H9 (cell line): ENCODE data around the gene CSNK2A2. TPM values are rescaled to one million over a fixed set of nuclear protein-coding genes. Genes with fewer than 3 reads are reported as not detected.

ENCODE experiments used
- DNase-seq: peaks from one replicate; pipeline ENCODE4 v3.0.0-alpha.2; 2017
- H2AFZ ChIP-seq: one replicate; pipeline ENCODE4 v1.6.1; 2013; ENCODE audit warnings: mild to moderate bottlenecking, low read length, control low read depth, moderate library complexity
- H2AK5ac ChIP-seq: 2 replicates; pipeline ENCODE4 v1.6.1; 2013; ENCODE audit warnings: low read length, control low read depth, mixed read lengths; ENCODE audit not compliant: insufficient read length
- H2BK120ac ChIP-seq: one replicate; pipeline ENCODE4 v1.6.1; 2013; ENCODE audit warnings: low read depth, mild to moderate bottlenecking, low read length, control low read depth, inconsistent platforms; ENCODE audit not compliant: poor library complexity, severe bottlenecking
- H2BK12ac ChIP-seq: 2 replicates; pipeline ENCODE4 v1.6.1; 2013; ENCODE audit warnings: low read length, control low read depth, mixed read lengths, low read depth; ENCODE audit not compliant: insufficient read length
- H2BK15ac ChIP-seq: 2 replicates; pipeline ENCODE4 v1.6.1; 2013; ENCODE audit warnings: low read depth, low read length, control low read depth
- H2BK20ac ChIP-seq: one replicate; pipeline ENCODE4 v1.6.1; 2013; ENCODE audit warnings: low read depth, mild to moderate bottlenecking, low read length, control low read depth, inconsistent platforms; ENCODE audit not compliant: poor library complexity, severe bottlenecking
- H2BK5ac ChIP-seq: 2 replicates; pipeline ENCODE4 v1.6.1; 2013; ENCODE audit warnings: low read length, control low read depth, mixed read lengths; ENCODE audit not compliant: insufficient read length
- H3K14ac ChIP-seq: 2 replicates; pipeline ENCODE4 v1.6.1; 2013; ENCODE audit warnings: low read length, control low read depth; ENCODE audit not compliant: insufficient read depth
- H3K18ac ChIP-seq: 2 replicates; pipeline ENCODE4 v1.6.1; 2013; ENCODE audit warnings: low read depth, mild to moderate bottlenecking, mixed read lengths, low read length, control low read depth; ENCODE audit not compliant: insufficient read length
- H3K23ac ChIP-seq: 2 replicates; pipeline ENCODE4 v1.6.1; 2013; ENCODE audit warnings: low read length, control low read depth, mixed read lengths, low read depth; ENCODE audit not compliant: insufficient read length
- H3K23me2 ChIP-seq: 2 replicates; pipeline ENCODE4 v1.6.1; 2013; ENCODE audit warnings: low read depth, mild to moderate bottlenecking, mixed read lengths, low read length, control low read depth; ENCODE audit not compliant: insufficient read length, poor library complexity, severe bottlenecking
- H3K27ac ChIP-seq: 2 replicates; pipeline ENCODE4 v1.5.1; 2013; ENCODE audit warnings: low read length, control low read depth, mixed read lengths, low read depth; ENCODE audit not compliant: insufficient read length
- H3K27me3 ChIP-seq: 2 replicates; pipeline ENCODE4 v1.6.1; 2013; ENCODE audit warnings: low read length, control low read depth, inconsistent platforms; ENCODE audit not compliant: insufficient read depth
- H3K4ac ChIP-seq: 2 replicates; pipeline ENCODE4 v1.6.1; 2013; ENCODE audit warnings: low read depth, mild to moderate bottlenecking, control low read depth, inconsistent platforms, low read length, moderate library complexity
- H3K4me1 ChIP-seq: 2 replicates; pipeline ENCODE4 v1.6.1; 2013; ENCODE audit warnings: low read length, control low read depth, inconsistent platforms; ENCODE audit not compliant: insufficient read depth
- H3K4me2 ChIP-seq: 2 replicates; pipeline ENCODE4 v1.6.1; 2013; ENCODE audit warnings: low read length, control low read depth, mixed read lengths; ENCODE audit not compliant: insufficient read length, insufficient read depth
- H3K56ac ChIP-seq: 2 replicates; pipeline ENCODE4 v1.6.1; 2013; ENCODE audit warnings: low read depth, mild to moderate bottlenecking, mixed read lengths, low read length, control low read depth; ENCODE audit not compliant: insufficient read length
- H3K79me1 ChIP-seq: 2 replicates; pipeline ENCODE4 v1.6.1; 2013; ENCODE audit warnings: low read depth, mild to moderate bottlenecking, moderate library complexity, low read length, control low read depth, inconsistent platforms; ENCODE audit not compliant: insufficient read depth, poor library complexity, severe bottlenecking
- H3K79me2 ChIP-seq: 2 replicates; pipeline ENCODE4 v1.6.1; 2013; ENCODE audit warnings: low read length, control low read depth, inconsistent platforms; ENCODE audit not compliant: insufficient read depth
- H3K9ac ChIP-seq: 2 replicates; pipeline ENCODE4 v1.6.1; 2013; ENCODE audit warnings: low read length, control low read depth, mixed read lengths; ENCODE audit not compliant: insufficient read length; ENCODE audit errors: extremely low read depth
- H3K9me3 ChIP-seq: one replicate; pipeline ENCODE4 v1.6.1; 2013; ENCODE audit warnings: low read depth, low read length, inconsistent platforms; ENCODE audit not compliant: control insufficient read depth
- H3T11ph ChIP-seq: one replicate; pipeline ENCODE4 v1.6.1; 2013; ENCODE audit warnings: mild to moderate bottlenecking, low read length, control low read depth, inconsistent platforms
- H4K20me1 ChIP-seq: one replicate; pipeline ENCODE4 v1.6.1; 2013; ENCODE audit not compliant: control insufficient read depth, insufficient read length, insufficient read depth
- H4K5ac ChIP-seq: 2 replicates; pipeline ENCODE4 v1.6.1; 2013; ENCODE audit warnings: low read depth, mild to moderate bottlenecking, mixed read lengths, low read length, control low read depth; ENCODE audit not compliant: insufficient read length
- H4K8ac ChIP-seq: replicated peaks from 2 replicates; pipeline ENCODE4 v1.6.1; 2013; ENCODE audit warnings: low read length, control low read depth, mixed read lengths, low read depth; ENCODE audit not compliant: insufficient read length
- H4K91ac ChIP-seq: 2 replicates; pipeline ENCODE4 v1.6.1; 2013; ENCODE audit warnings: low read depth, mild to moderate bottlenecking, moderate library complexity, mixed read lengths, low read length, control low read depth; ENCODE audit not compliant: insufficient read length
- H3K27ac Mint-ChIP-seq, 3 experiments: 2 replicates in 2 of 3; 3 replicates in 1 of 3; pipeline ENCODE4 v1.8.0; 2020 to 2021; ENCODE audit warnings: mixed read lengths in 3 of 3, mild to moderate bottlenecking in 1 of 3, moderate library complexity in 1 of 3
- H3K27me3 Mint-ChIP-seq: 2 replicates; pipeline ENCODE4 v1.8.0; 2021; ENCODE audit warnings: low read depth, mild to moderate bottlenecking, moderate library complexity, mixed read lengths
- H3K36me3 Mint-ChIP-seq, 3 experiments: 2 replicates in 2 of 3; 3 replicates in 1 of 3; pipeline ENCODE4 v1.8.0; 2020 to 2021; ENCODE audit warnings: low read depth in 3 of 3, mixed read lengths in 3 of 3; ENCODE audit not compliant: insufficient read depth in 1 of 3
- H3K4me1 Mint-ChIP-seq, 2 experiments: 2 replicates each; pipeline ENCODE4 v1.8.0; 2020; ENCODE audit warnings: mixed read lengths in 2 of 2
- H3K4me3 Mint-ChIP-seq, 2 experiments: 2 replicates in 1 of 2; 3 replicates in 1 of 2; pipeline ENCODE4 v1.8.0; 2020 to 2021; ENCODE audit warnings: mild to moderate bottlenecking in 2 of 2, mixed read lengths in 2 of 2, moderate library complexity in 1 of 2
- H3K9me3 Mint-ChIP-seq, 2 experiments: 2 replicates in 1 of 2; 3 replicates in 1 of 2; pipeline ENCODE4 v1.8.0; 2020; ENCODE audit warnings: mild to moderate bottlenecking in 2 of 2, mixed read lengths in 2 of 2, moderate library complexity in 1 of 2
- CTCF ChIP-seq: fragments of 200-600 bp; sonication (generic); conservative IDR thresholded peaks from 3 replicates; pipeline ENCODE4 v1.8.0; 2021; ENCODE audit warnings: antibody characterized with exemption, mild to moderate bottlenecking
- WGBS: extraction: QIAGEN DNeasy Blood & Tissue Kit; methylation state at CpG from one replicate; pipeline ENCODE4 v1.1.7; 2013; ENCODE audit warnings: missing lambda C conversion rate, low lambda C conversion rate, mixed read lengths; ENCODE audit not compliant: insufficient read length; ENCODE audit errors: extremely low coverage; 5-methylcytosine and 5-hydroxymethylcytosine counted together
- total RNA-seq: library from RNA; stranded (reverse); gene quantifications from 2 replicates; pipeline ENCODE4 v1.2.1, GENCODE V29; 2021

CSNK2A2 gene
- total RNA-seq, 1 experiment from 2014 or later: 134 TPM

DNA sequence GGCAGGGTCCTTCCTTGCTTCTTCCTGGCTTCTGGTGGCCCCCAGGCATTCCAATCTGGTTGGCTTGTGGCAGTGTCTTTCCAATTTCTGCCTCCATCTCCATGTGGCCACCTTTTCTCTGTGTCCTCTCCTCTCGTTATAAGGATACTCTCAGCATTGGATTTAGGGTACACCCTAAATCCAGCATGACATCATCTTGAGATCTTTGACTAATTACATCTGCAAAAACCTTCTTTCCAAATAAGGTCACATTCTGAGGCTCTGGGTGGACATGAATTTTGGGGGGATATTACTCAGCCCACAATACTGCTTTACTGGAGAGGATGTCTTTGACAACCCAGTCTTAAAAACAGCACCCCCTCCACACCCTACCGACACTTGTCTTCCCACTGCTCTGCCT lies 49.8 kb downstream of the CSNK2A2 start:
- H3K27me3 Mint-ChIP-seq: peaks cover 10% of the 10 kb centered on the region
- no peaks in the 10 kb centered on the region for H4K20me1 ChIP-seq
- H4K91ac ChIP-seq: no peak overlapping the region
- no peak for TF ChIP-seq CTCF
- no peaks in the 10 kb centered on the region for H3K36me3 Mint-ChIP-seq
- 0 out of 4 replicates have a peak, but pooled peaks cover 0 to 4% of the 10 kb centered on the region in 2 experiments for H3K4me1 Mint-ChIP-seq
- H3K79me2 ChIP-seq: no peaks in the 10 kb centered on the region
- H2AK5ac ChIP-seq: no peak overlapping the region
- no peak overlapping the region for H2BK120ac ChIP-seq
- no peaks in the 10 kb centered on the region for H3K9me3 ChIP-seq
- H3K23me2 ChIP-seq: no peaks in the 10 kb centered on the region
- no CpG with 5 or more reads among the region's 2 CpGs for WGBS
- no peak overlapping the region for H3K27ac Mint-ChIP-seq
- H3K27me3 ChIP-seq: no peaks in the 10 kb centered on the region
- H3K14ac ChIP-seq: no peak overlapping the region
- H3K18ac ChIP-seq: no peak overlapping the region
- H3K4ac ChIP-seq: no peak overlapping the region
- H3K23ac ChIP-seq: no peak overlapping the region
- H3K9ac ChIP-seq: no peak overlapping the region
- H2AFZ ChIP-seq: no peak overlapping the region
- H3K4me2 ChIP-seq: no peak overlapping the region
- no peak for DNase-seq
- no peaks in the 10 kb centered on the region for H3K9me3 Mint-ChIP-seq
- H2BK15ac ChIP-seq: no peak overlapping the region
- H3K27ac ChIP-seq: no peak overlapping the region
- H2BK20ac ChIP-seq: no peak overlapping the region
- H3K56ac ChIP-seq: no peak overlapping the region
- H4K5ac ChIP-seq: no peak overlapping the region
- no peak overlapping the region for H2BK12ac ChIP-seq
- no peak overlapping the region for H3K4me3 Mint-ChIP-seq
- H4K8ac ChIP-seq: no peak overlapping the region
- no peak overlapping the region for H3T11ph ChIP-seq
- no peaks in the 10 kb centered on the region for H3K79me1 ChIP-seq
- H3K4me1 ChIP-seq: no peaks in the 10 kb centered on the region
- H2BK5ac ChIP-seq: no peak overlapping the region
